Measurements from ENCODE around the gene WDR82.

WDR82 gene

DNA sequence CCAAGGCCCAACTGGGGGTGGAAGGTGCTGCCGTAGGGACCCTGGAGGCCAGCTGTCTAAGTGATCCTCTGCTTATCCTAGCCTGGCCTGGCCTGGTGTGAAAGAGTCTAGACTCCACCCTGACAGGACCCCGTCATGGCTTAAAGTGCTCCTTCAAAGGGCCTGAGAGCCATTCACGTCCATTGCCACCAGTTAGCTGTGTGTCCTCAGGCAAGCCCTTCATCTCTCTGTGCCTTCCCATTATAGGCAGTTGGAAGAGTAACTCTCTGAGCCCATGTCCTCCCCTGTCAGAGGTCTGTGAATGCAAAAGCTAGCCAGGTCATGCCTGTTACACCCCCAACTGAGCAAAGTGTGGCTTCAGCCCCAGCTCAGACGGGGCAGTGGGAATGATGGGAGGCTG lies 28.5 kb upstream of the WDR82 start:
- DNase-seq, result no peak

DNA sequence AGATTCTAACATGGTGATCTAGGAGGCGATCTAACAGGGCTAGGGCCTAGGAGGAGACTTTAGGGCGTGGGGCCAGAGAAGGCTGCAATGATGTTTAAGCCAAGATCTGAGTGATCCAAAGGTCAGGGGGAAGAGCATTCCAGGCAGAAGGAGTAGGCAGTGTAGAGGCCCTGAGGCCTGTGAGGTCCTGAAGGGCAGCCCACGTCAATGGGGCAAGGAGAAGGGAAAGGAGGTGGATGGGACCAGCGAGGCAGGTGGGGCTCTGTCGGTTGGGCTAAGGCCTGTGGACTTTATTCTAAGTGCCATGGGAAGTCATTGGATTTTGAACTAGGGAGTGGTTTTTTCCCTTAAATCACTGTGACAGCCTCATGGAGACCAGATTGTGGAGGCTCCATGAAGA lies 27.5 kb upstream of the WDR82 start:
- no peak for DNase-seq

DNA sequence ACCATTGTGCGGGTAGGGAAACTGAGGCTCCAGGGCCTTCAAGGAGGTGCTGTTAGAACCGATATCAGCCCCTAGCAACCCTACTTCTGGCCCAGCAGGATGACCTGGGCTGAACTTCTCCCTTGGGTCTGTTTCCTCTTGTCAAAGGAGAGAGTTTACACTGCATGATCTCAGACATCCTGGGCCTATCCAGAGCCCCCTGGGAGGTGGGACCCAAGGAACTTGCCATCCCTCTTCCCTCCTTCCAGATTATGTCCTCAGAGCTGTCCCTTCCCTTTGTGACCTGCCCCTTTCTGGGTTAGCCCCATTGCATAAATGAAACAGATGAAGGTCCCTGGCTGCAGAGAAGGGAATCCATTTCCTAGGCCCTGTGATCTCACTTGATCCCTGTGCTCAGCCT lies 25.4 kb upstream of the WDR82 start:
- no peak for DNase-seq

DNA sequence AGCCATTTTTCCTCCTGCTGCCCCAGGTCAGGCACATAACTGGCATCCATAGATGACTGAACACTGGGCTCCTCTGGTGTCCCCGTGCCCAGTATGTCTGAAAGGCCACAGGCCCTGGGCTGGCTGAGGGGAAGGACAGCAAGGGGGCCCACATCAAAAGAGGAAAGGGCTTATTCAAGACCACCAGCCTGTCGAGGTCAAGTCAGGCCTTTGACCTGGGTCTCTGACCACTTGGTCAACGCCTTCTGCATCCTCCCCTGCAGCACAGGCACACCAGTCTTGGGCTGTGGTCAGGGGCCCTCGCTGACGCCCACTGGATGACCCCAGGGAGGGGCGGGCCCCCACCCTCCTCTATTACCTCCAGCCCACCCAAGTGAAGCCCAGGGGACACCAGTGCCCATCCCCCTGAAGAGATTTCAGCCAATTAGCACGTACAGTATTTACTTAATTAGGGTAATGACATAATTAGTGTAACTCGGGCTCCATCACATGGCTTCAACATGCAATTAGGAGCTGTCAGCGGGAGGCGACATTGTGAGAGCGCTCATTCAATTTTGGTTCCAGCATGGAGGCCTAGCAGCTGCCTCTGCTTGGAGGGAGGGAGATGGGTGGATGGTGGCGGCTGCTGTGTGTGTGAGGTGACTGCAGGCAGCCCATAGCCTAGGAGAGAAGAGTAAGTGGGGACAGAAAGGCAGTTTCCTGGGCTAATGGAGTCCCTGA lies 24.1 kb upstream of the WDR82 start:
- peak; percentile 91 for DNase-seq

DNA sequence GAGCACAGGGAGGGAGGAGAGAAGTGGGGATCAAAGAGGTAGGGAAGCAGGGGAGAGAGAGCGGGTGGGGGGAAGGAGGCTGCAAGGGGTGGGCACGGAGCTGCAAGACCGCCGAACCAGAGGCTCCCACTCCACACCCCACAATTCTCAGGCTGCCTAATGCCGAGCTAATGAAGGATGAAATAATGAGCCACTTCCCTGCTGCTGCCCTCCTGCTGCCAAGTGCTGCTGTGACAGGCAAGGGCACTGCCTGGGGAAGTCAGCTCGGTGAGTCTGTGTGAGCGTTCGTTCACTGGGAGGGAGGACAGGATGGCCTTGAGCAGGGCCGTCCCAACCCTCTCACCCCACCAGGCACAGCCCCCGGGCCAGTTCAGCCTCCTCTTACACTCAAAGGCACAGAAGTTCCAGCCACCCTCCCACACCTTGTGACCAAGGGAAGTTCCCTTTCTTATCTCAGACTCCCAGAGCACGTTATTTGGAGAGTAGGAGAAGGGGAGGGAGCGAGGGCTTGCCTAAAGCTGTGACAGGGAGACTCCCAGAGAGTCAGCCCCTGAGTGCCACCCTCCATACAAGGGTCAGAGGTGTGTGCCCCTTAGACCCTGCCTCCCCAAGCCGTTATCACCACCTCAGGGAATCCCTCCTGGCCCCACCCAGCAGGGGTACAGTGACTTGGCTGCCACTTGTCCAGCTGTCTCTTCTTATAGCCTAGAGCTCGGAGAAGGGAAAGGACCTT lies 21.6 kb upstream of the WDR82 start:
- peak; percentile 87 for DNase-seq

DNA sequence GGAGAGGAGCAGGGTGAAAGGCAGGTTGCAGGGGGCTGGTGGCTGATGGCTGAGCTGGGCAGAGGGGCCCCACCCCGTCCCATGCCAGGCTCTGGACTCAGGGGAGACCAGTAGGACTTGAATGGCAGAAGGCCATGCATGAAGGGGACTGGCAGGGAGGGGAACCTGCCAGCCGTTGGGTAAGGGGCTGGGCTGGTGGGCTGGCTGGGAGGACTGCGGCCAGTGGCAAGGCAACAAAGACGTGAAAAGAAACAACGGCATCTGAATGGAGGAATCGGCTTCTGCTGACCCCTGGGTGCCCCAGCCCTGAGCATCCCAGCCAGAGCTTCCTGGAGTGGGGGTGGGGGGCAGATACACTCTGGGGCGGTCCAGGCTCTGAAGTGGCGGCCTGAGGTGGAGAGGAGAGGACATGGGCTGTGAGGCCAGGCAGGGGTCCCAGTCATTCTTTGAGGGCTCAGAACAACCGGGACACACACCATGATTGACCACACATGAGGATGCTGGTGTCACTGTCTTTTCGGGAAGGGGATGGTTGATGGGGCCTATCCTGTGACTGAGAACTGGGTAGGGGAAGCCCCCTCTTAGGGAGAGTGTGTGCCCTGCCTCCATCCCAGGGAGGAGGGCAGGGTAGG lies 20.9 kb upstream of the WDR82 start:
- peak; percentile 73 for DNase-seq

DNA sequence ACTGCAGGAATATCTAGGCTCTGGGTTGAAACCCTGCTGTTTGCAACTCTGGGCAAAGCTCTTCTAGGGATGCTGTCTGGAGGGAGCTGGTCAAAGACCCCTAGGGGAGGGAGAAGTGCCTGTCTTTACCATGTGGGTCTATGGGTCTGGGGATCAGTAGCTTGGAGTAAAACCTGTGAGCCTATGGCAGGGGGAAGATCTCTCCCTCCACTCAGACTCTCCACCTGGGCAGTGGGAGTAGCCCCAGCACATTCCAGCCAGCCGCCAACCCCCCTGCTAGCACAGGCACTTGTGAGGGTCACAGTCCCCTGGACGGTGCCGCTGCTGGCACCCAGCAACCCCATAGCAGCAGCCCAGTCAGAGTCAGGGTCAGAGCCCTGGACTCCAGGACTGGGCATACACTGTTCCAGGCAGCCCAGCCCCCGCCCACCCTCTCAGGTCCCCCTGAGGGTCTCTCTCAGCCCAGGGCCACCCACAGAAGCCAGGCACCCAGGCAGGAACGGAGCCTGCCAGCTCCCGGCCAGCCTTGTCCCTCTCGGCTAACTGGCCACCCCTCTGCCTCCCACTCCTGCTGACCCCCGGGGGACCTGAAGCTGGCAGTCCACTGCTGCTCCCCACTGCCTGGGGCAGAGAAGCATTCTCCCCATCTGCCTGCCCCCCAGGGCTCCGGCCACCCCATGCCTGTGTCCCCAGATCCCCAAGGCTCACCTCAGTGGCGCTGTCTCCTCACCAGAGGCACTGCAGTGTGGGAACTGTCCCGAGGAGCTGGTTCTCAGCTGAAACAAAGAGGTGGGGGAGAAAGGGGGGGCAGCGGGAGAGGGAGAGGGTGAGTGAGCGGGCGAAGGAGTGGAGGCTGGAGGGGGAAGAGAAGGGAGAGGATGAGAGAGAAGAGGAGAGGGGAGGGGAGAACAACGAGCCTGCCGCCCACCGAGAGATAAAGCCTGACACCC lies 20.0 kb upstream of the WDR82 start:
- DNase-seq, result peak; percentile 93

DNA sequence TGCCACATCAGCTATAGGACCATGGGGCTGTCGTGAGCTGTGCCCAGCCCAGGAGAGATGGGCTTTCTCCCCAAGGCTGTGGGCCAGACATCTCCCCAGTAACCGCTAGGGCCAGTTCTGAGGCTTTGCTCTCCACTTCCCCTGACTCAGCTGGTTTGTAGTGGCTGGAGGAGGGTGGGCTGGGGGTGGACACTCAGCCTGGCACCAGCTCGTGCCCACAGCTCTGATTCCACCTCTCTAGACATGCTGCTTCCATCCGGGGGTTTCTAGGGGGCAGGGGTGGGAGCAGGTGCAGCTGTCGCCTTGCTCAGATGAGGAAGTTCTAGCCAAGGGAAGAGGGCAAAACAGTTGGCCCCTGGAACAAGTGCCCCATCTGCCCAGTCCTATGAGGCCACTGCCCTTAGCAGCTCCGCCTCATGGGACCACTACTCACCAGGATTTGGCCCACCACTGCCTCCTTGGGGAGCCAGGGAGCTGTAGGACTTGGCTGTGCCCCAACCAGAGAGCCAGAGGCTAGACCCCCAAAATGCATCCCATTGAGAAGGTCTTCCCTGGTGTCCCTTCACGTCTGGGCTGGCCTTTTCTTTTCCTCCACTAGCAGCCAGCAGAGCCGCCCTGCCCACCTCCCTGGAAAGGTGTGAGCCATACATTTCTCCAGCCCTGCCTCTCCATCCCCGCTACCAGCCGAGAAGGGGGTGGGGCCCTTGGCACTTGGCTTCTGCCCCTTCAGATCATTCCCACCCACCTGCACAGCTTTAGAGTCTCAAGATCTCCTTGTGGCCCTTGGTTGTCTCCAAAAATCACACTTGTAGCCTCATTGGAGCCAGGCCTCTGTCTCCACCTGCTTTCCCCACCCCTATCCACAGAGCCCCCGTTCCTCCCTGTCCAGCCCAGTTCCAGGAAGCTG lies 19.0 kb upstream of the WDR82 start:
- DNase-seq, result no peak

DNA sequence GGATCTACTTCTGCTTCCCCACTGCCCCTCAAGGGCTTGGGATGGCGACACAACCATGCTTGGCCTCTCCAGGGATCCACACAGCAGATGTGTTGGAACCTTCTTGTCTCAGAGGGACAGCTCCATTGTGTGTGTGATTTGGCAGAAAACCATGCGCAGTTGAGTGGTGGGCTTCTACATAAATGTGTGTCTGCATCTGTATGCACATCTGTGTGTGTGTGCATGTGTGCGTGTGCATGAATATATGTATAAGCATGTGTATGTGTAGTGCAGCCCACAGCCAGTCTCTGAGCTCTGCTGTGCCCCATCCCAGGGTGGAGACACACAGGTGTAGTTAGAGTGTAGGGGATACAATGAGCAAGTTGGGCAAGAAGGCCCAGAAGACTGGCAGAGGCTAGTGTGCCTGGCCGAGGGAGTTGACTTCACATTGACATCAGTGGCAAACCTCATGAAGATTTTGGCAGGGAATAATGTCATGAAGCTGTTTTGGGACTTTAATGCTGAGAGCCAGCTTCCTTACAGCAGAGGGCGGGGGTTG lies 17.3 kb upstream of the WDR82 start:
- no peak for DNase-seq

DNA sequence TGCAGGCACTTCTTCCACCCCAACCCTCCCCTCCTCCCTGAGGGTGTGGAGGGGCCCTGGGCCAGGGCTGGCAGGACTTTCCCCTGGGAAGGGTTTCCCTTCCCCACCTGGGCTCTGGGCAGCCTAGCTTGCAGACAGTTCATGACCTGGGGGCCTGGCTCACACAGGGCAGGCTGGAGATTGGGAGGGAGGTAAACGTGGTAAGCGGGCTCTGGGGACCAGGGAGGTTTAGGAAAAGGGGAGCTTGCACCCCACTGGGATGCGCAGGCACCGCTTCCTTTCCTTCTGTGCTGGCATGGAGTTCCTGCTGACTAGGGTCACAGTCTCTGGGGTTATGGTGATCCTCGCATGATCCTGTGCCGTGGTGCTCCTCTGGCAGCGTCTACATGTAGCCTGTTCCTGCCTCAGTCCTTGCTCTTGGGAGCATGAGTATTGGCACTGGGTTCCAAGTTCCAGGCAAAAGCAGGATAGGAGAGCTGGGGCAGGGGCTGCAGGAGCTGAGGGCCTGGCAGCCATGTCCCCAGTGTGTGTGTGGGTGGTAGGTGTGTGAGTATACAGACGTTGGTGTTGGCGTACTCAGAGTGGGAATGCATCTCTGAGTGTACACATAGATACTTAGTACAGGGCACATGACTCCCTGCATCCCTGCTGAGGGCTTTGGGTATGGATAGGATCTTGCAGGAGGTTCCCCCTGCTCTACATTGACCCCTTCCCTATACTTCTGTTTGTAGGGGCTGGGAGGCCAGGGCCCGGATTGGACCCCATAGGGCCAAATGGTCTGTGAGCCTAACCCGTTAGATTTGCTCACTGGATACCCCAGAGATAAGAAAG lies 16.1 kb upstream of the WDR82 start:
- no peak for DNase-seq

DNA sequence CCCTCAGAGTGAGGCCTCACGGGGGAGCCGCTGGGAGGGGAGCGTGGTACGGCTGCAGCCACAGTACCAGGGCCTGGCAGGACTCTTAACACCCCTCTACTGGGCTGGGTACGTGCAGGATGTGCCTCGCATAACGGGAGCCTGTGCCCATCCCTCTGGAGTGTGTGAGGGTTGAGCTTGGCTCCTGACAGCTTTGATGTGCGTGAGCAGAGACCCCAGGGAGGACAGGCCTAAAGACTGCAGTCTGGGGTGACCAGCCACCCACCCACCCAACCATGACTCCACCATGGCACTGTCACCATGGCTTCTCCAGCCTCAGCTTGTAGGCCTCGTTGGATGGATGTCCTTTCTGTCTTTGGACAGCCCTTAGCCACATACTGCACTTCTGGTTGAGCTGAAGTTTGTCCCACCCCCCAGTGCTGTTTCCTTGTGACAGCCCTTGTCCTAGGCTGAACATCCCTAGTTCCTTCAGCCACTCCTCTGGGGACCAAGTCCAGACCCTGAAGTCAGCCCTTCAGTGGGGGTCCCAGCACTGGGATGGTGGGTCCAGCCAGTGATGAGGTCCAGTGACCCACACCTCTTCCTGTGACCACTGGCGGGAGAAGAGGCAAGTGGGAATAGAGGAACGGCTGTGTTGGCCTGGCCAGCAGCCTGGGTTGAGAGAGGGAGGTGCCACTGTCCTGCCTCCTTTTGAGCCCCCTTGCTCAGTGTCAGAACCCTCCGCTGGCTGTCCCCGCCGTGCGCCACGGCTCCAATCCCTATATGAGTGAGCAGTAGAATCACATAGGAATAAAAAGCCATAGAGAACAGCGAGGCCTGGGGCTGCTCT lies 15.3 kb upstream of the WDR82 start:
- DNase-seq, result no peak

DNA sequence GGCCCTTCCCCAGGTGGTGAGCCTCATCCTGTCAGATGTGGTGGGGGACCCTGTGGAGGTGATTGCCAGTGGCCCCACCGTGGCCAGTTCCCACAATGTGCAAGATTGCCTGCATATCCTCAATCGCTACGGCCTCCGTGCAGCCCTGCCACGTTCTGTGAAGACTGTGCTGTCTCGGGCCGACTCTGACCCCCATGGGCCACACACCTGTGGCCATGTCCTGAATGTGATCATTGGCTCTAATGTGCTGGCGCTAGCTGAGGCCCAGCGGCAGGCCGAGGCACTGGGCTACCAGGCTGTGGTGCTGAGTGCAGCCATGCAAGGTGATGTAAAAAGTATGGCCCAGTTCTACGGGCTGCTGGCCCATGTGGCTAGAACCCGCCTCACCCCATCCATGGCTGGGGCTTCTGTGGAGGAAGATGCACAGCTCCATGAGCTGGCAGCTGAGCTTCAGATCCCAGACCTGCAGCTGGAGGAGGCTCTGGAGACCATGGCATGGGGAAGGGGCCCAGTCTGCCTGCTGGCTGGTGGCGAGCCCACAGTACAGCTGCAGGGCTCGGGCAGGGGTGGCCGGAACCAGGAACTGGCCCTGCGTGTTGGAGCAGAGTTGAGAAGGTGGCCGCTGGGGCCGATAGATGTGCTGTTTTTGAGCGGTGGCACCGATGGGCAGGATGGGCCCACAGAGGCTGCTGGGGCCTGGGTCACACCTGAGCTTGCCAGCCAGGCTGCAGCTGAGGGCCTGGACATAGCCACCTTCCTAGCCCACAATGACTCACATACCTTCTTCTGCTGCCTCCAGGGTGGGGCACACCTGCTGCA lies 14.0 kb upstream of the WDR82 start:
- no peak for DNase-seq

DNA sequence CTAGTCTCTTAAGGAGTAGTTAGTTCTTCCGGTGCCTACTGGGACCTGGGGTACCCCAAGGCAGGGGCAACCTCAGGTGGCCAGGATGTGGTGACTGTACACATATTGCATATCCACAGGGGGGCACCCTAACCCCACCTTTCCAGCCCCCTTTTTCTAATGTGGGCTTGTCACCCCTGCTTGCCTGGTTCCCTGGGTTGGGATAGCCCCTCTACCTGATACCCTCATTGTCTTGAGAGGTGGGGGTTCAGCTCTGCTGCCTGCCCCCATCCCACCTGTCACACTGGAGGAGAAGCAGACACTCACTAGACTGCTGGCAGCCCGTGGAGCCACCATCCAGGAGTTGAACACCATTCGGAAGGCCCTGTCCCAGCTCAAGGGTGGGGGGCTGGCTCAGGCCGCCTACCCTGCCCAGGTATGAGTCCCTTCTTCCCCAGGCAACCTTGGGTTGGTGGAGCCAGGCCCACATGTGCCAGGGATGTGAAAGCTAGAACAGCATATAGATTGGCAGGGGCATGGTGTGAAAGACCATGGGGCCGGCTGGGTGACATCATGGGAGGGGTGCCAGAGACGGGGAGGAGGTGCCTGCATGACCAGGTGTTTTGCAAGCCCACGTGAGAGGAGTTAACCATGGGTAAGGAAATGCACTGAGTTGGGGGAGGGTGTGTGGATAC lies 13.2 kb upstream of the WDR82 start:
- DNase-seq, result peak; percentile 58

DNA sequence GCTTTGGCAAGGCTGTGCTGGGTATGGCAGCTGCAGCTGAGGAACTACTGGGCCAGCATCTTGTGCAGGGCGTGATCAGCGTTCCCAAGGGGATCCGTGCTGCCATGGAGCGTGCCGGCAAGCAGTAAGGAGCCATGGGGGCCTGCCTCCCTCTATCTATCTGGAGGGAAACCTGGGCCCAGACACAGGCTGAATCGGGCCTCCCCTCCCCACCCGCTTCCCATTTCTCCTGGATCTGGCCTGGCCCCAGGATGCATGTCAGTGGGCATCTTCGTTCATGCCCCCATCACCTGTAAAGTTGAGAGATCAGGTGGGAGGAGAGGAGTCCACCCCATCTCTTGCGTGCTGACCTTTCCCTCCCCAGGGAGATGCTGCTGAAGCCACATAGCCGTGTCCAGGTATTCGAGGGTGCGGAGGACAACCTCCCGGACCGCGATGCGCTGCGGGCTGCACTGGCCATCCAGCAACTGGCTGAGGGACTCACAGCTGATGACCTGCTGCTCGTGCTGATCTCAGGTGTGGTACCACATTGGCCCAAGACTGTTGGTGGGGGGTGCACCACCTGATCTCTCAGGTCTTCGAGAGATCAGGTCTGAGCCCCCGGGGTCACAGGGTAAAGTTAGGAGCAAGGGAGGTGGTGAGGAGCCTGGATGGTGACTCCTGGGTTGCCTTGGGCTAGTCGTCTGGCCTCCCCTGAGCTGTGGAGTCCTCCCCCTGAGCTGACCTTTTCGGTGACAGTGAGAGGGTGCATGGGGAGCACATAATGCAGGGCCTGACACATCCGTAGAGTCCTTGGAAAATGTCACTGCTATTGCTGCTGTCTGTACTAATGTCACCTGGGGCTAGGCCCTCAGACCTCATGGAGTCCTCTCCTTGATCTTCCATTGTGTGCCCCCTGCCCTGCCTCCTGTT lies 12.4 kb upstream of the WDR82 start:
- no peak for DNase-seq

DNA sequence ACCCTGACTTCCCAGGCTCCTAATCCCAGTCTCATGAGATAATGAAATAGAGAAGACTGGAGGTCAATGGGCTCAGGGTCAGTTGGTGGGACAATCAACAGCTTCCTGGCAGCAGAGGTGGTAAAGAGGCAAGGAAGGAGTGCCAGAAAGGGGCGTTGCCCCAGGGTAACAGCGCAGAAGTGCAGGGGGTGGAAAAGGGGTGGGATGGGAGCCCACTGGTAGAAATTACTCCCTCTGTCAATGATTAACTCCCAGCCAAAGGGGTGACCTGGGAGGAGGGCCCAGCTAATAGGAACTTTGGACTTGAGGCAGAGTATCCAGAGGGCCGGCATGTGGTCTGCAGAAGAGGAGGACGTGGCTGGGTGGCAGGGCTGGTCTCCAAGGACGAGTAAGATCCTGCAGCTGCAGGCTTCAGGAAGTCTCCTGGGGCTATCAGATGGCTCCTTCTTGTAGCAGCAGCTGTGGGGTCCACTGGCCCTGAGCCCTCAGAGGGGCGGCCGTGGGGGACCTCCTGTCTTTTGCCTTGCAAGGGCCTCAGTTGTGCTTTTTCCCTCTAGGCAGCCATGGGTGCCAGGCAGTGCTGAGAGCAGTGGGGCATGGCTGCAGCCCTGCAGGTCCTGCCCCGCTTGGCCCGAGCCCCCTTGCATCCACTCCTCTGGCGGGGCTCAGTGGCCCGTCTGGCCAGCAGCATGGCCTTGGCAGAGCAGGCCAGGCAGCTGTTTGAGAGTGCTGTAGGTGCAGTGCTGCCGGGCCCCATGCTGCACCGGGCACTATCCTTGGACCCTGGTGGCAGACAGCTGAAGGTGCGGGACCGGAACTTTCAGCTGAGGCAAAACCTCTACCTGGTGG lies 11.5 kb upstream of the WDR82 start:
- DNase-seq, result no peak

DNA sequence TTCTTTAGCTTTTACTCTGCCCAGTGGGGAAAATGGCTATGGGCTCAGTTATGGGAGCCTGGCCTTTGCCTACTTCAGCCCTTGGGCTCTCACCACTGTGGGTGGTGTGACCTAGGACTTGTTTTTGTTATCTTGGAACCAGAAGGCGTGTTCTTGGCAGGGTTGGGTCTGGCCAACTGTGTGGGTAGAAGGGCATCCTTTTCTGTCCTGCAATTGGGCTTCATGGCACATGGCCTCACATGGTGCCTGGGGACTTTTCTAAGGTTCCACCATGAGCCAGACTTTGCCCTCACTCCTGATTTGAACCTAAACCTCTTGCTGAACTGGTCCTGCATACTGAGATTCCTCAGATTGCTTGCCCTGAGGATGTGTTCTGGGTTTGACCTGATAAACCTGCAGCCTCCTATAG lies 10.9 kb upstream of the WDR82 start:
- DNase-seq, result no peak
